Measurements from ENCODE around the gene OR5K1. TPM values are rescaled to one million over a fixed set of nuclear protein-coding genes. Genes with fewer than 3 reads are reported as not detected.

Gene OR5K1
- total RNA-seq, 1 experiment from 2014 or later = not detected

GRCh38 chr3:98514948-98515347 is 51.9 kb downstream of the OR5K1 start:
- ChIA-PET POLR2A (interaction anchor here (1.1 to 3.3 kb wide), 7 partner anchors 8 to 51 kb away, joined by 3 to 14 read pairs (median 4); partner anchors contain the start of gene CLDND1), CTCF (interaction anchor here (1.1 kb wide), 1 partner anchor 31 kb away, joined by 3 read pairs; no protein-coding TSS in a partner anchor), RAD21 (ENCODE audit: low non-redundant PET in 1 of 2, low total read pairs in 2 of 2, uncharacterized antibody in 2 of 2, unreplicated experiment in 2 of 2) (no interaction called here)
- intact Hi-C loops (cut with micrococcal nuclease) = no loop called here
- Histone ChIP-seq H3K4me2 (ENCODE audit: low read length) (peak overlapping the region; percentile 45), H3K4me3 (replicated peaks in 1 of 2; ENCODE audit: low read depth in 1 of 2, low read length in 2 of 2) (no peak overlapping the region), H4K20me1 (ENCODE audit: insufficient read depth) (no peaks in the 10 kb centered on the region), H3K4me1 (ENCODE audit: control insufficient read depth in 1 of 2, insufficient read depth in 2 of 2, low read length in 2 of 2) (peaks cover 85 to 98% of the 10 kb centered on the region in 2 experiments), H3K9me3 (ENCODE audit: control insufficient read depth in 1 of 2, insufficient read depth in 1 of 2, low read depth in 1 of 2, low read length in 2 of 2) (no peaks in the 10 kb centered on the region), H3K27ac (ENCODE audit: low read depth, low read length) (peak overlapping the region; percentile 86), H3K9me2 (ENCODE audit: insufficient read depth) (no peaks in the 10 kb centered on the region), H3K27me3 (ENCODE audit: insufficient read depth, low read length) (no peaks in the 10 kb centered on the region), H3K36me3 (ENCODE audit: control insufficient read depth in 1 of 2, insufficient read depth in 2 of 2, low read length in 2 of 2) (peaks cover 31 to 40% of the 10 kb centered on the region in 2 experiments), H3K9ac (ENCODE audit: low read length) (peak overlapping the region; percentile 17; the same call in 1 of the 2 replicates), H2AFZ (ENCODE audit: low read depth, low read length, poor library complexity, severe bottlenecking) (no peak overlapping the region), H3K79me2 (ENCODE audit: insufficient read depth, low read length) (peaks cover 45% of the 10 kb centered on the region)
- no peak for TF ChIP-seq REST (IDR thresholded peaks at IDR 0.05; ENCODE audit: low read depth)
- no peak for TF ChIP-seq POLR2A (IDR thresholded peaks at IDR 0.05; ENCODE audit: borderline replicate concordance, extremely low read depth, insufficient read depth, insufficient read length)
- no peak for TF ChIP-seq YY1 (IDR thresholded peaks at IDR 0.05; ENCODE audit: extremely low read depth, insufficient replicate concordance, low read depth, low read length)
- TF ChIP-seq SRF (IDR thresholded peaks at IDR 0.05; ENCODE audit: low read depth) = no peak
- no peak for TF ChIP-seq MAX (IDR thresholded peaks at IDR 0.05)
- TF ChIP-seq CTCF (IDR thresholded peaks at IDR 0.05 in 2 of 3, conservative IDR thresholded peaks at IDR 0.05 in 1 of 3; ENCODE audit: borderline replicate concordance in 1 of 3, insufficient read depth in 1 of 3, low read depth in 2 of 3, low read length in 2 of 3) = no peak
- TF ChIP-seq CBX3 (IDR thresholded peaks at IDR 0.05; ENCODE audit: low read depth) = no peak
- no peak for TF ChIP-seq EZH2phosphoT487 (IDR thresholded peaks at IDR 0.05; ENCODE audit: borderline replicate concordance)
- TF ChIP-seq TCF7L2 (IDR thresholded peaks at IDR 0.05; ENCODE audit: borderline replicate concordance, extremely low read depth, insufficient read depth, insufficient read length) = no peak
- no peak for TF ChIP-seq ZFX (IDR thresholded peaks at IDR 0.05)
- no peak for TF ChIP-seq EGR1 (IDR thresholded peaks at IDR 0.05; ENCODE audit: low read depth)
- TF ChIP-seq JUND (IDR thresholded peaks at IDR 0.05) = no peak
- TF ChIP-seq SP1 (IDR thresholded peaks at IDR 0.05; ENCODE audit: low read depth) = no peak
- TF ChIP-seq CEBPB (IDR thresholded peaks at IDR 0.05; ENCODE audit: low read depth) = no peak
- TF ChIP-seq RAD21 (IDR thresholded peaks at IDR 0.05; ENCODE audit: low read depth) = no peak
- no peak for TF ChIP-seq EZH2 (IDR thresholded peaks at IDR 0.05)
- TF ChIP-seq ZNF274 (IDR thresholded peaks at IDR 0.05; ENCODE audit: low read depth, low read length) = no peak
- TF ChIP-seq POLR2AphosphoS5 (IDR thresholded peaks at IDR 0.05; ENCODE audit: low read depth, low read length) = no peak
- TF ChIP-seq ELF1 (IDR thresholded peaks at IDR 0.05; ENCODE audit: borderline replicate concordance, low read depth) = no peak
- no peak for ATAC-seq
- no peak for DNase-seq (ENCODE audit: low read depth, low spot score)
- no TSS peak for BruUV-seq (replicated peaks)

Measured in HCT116 (cell line).